ENCODE results near the gene CEP44.

The CEP44 gene

GRCh38 chr4:174380699-174381439, 97.2 kb downstream of the CEP44 start:
- in situ Hi-C loops (cut with HindIII; ENCODE audit: low pct_ligation_motif_present, low sequenced_read_pairs): no loop called here
- Histone ChIP-seq H3K27me3 (replicated peaks) (no peaks in the 10 kb centered on the region), H3K36me3 (replicated peaks) (no peaks in the 10 kb centered on the region), H3K27ac (no peak overlapping the region), H3K4me3 (ENCODE audit: low read depth, low read length) (no peak overlapping the region)
- no peak for DNase-seq
- TF ChIP-seq CTCF (IDR thresholded peaks at IDR 0.05; ENCODE audit: low read depth, low read length, missing control alignments): no peak

GRCh38 chr4:174381440-174381800, 97.7 kb downstream of the CEP44 start:
- Histone ChIP-seq H3K27ac (no peak overlapping the region), H3K36me3 (replicated peaks) (no peaks in the 10 kb centered on the region), H3K27me3 (replicated peaks) (no peaks in the 10 kb centered on the region), H3K4me3 (ENCODE audit: low read depth, low read length) (no peak overlapping the region)
- in situ Hi-C loops (cut with HindIII; ENCODE audit: low pct_ligation_motif_present, low sequenced_read_pairs): no loop called here
- no peak for TF ChIP-seq CTCF (IDR thresholded peaks at IDR 0.05; ENCODE audit: low read depth, low read length, missing control alignments)
- no peak for DNase-seq
